Gastrocnemius medialis (tissue), 4 donors: ENCODE measurements around the gene BHMT.
A peak's percentile ranks its signal among the peaks of the same experiment; 100 is the strongest.

Experiments used
- CTCF ChIP-seq, 5 experiments: fragments of 450-650 bp in 3 of 5; fragments of 200-600 bp in 2 of 5; sonication (generic) in 2 of 5; IDR thresholded peaks in 4 of 5; conservative IDR thresholded peaks in 1 of 5; 1 replicate in 4 of 5; 2 replicates in 1 of 5; pipeline ENCODE4 v1.5.1; 2016 to 2019; ENCODE audit warnings: antibody characterized with exemption in 5 of 5, mild to moderate bottlenecking in 3 of 5, moderate library complexity in 3 of 5
- POLR2A ChIP-seq, 2 donors: fragments of 450-650 bp; IDR thresholded peaks; one replicate each; pipeline ENCODE4 v1.6.1; 2017; ENCODE audit warnings: antibody characterized with exemption in 2 of 2, mild to moderate bottlenecking in 2 of 2, moderate library complexity in 2 of 2

GRCh38 chr5:79133657-79134451 lies 22.2 kb downstream of the BHMT start:
- TF ChIP-seq CTCF (IDR thresholded peaks at IDR 0.05 in 4 of 5, conservative IDR thresholded peaks at IDR 0.05 in 1 of 5) (peak in 4 of 5 experiments; percentile 45 to 68 (median 59)), POLR2A (IDR thresholded peaks at IDR 0.05) (no peak)
